Spleen (tissue), 7 donors: ENCODE data around the gene RPS6KA2.

Experiments used
- CTCF ChIP-seq, 11 experiments: fragments of 200-600 bp in 7 of 11; fragments of 450-650 bp in 4 of 11; sonication (generic) in 4 of 11; IDR thresholded peaks in 8 of 11; conservative IDR thresholded peaks in 3 of 11; 1 replicate in 7 of 11; 2 replicates in 4 of 11; pipeline versions ENCODE4 v1.4.0 to v1.8.0; 2016 to 2021; ENCODE audit warnings: antibody characterized with exemption in 11 of 11, inconsistent platforms in 4 of 11, mild to moderate bottlenecking in 1 of 11
- POLR2A ChIP-seq, 3 donors: fragments of 450-650 bp; IDR thresholded peaks; one replicate each; pipeline ENCODE4 v1.5.1; 2017; ENCODE audit warnings: antibody characterized with exemption in 3 of 3, mild to moderate bottlenecking in 1 of 3
- donor health status: DM: no; HTN: no; CAD: no; lungs with moderate emphysema.
- donor health status: DM: no; HTN: no; CAD: no.
- donor health status: DM: no; HTN: no; CAD: no.

GRCh38 chr6:166657531-166657930, 30.5 kb upstream of the RPS6KA2 start:
- no peak for TF ChIP-seq CTCF (IDR thresholded peaks at IDR 0.05 in 8 of 11, conservative IDR thresholded peaks at IDR 0.05 in 3 of 11)
- TF ChIP-seq POLR2A (IDR thresholded peaks at IDR 0.05): no peak
